ENCODE results near the gene ZC3H15.

DNA sequence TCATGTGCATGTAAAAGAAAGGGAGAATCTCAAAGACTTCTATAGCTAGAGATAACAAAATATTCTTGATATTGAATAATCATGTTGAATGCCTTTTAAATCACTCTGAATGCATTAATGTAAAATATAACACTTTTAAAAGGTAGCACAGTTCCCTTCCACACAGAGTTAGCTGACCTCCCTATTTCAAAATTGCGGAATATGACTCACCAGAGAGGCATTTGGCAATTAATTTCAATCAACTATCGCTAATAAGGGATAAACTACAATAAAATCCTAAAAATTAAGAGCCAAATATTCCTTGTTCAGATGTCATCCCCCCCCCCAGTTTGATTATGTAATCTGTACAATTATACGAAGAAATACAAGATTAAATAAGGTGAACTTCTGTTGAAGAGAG, 29.3 kb downstream of the ZC3H15 start:
- TF ChIP-seq, protein P1, sequence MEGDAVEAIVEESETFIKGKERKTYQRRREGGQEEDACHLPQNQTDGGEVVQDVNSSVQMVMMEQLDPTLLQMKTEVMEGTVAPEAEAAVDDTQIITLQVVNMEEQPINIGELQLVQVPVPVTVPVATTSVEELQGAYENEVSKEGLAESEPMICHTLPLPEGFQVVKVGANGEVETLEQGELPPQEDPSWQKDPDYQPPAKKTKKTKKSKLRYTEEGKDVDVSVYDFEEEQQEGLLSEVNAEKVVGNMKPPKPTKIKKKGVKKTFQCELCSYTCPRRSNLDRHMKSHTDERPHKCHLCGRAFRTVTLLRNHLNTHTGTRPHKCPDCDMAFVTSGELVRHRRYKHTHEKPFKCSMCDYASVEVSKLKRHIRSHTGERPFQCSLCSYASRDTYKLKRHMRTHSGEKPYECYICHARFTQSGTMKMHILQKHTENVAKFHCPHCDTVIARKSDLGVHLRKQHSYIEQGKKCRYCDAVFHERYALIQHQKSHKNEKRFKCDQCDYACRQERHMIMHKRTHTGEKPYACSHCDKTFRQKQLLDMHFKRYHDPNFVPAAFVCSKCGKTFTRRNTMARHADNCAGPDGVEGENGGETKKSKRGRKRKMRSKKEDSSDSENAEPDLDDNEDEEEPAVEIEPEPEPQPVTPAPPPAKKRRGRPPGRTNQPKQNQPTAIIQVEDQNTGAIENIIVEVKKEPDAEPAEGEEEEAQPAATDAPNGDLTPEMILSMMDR (conservative IDR thresholded peaks at IDR 0.05; ENCODE audit: low read depth in 2 of 2) = no peak
- TF ChIP-seq EZH2phosphoT487 (IDR thresholded peaks at IDR 0.05; ENCODE audit: unreplicated experiment) = no peak
- TF ChIP-seq EZH2 (IDR thresholded peaks at IDR 0.05; ENCODE audit: low read depth, unreplicated experiment) = no peak
- TF ChIP-seq POLR2AphosphoS5 (IDR thresholded peaks at IDR 0.05; ENCODE audit: low read depth) = no peak
- TF ChIP-seq CREB1 (CRISPR knock-in tag; IDR thresholded peaks at IDR 0.05; ENCODE audit: low read depth) = no peak
- no peak for TF ChIP-seq REST (IDR thresholded peaks at IDR 0.05; ENCODE audit: unreplicated experiment)
- no peak for TF ChIP-seq NANOG (IDR thresholded peaks at IDR 0.05; ENCODE audit: borderline replicate concordance)
- no peak for TF ChIP-seq STAT1 (IDR thresholded peaks at IDR 0.05; ENCODE audit: unreplicated experiment)

All from GM23338 (cell line).